ENCODE results near the gene MYL11. TPM values are rescaled to one million over a fixed set of nuclear protein-coding genes. Genes with fewer than 3 reads are reported as not detected.

Gene MYL11
- total RNA-seq, 1 donor from 2014 or later: 921 TPM

DNA sequence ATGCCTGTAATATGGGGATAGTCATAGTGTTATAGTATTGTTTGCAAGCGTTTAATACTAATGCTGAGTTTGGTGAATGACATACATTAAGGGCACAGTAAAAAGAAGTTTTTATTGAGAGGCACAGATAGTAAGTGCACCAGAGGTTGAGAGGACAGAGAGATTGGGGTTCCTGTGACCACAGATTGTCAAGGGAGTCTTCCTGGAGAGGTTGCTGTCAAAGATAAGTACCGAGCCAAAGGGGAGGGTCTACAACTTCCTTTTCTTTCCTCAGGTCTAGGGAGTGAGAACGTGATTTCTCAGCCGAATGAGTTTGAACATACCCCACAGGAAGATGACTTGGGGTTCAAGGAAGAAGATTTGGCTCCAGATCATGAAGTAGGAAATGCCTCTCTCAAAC lies 22.5 kb downstream of the MYL11 start:
- DNase-seq: no peak

DNA sequence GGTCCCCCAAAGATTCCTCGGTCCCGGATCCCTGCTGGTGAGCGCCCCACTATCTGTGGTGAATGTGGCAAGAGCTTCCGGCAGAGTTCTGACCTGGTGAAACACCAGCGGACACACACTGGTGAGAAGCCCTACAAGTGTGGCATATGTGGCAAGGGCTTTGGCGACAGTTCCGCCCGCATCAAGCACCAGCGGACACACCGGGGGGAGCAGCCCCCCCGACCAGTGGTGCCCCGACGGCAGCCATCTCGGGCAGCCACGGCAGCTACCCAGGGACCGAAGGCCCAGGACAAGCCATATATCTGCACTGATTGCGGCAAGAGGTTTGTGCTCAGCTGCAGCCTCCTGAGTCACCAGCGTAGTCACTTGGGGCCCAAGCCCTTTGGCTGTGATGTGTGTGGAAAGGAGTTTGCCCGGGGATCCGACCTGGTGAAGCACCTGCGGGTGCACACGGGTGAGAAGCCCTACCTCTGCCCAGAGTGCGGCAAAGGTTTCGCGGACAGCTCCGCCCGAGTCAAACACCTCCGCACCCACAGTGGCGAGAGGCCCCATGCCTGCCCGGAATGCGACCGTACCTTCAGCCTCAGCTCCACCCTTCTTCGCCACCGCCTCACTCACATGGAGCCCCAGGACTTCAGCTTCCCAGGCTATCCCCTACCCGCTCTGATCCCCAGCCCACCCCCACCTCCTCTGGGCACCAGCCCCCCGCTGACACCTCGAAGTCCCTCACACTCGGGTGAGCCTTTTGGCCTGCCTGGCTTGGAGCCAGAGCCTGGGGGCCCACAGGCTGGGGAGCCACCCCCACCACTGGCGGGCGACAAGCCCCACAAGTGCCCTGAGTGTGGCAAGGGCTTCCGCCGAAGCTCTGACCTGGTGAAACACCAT lies 23.4 kb downstream of the MYL11 start:
- no peak for DNase-seq

DNA sequence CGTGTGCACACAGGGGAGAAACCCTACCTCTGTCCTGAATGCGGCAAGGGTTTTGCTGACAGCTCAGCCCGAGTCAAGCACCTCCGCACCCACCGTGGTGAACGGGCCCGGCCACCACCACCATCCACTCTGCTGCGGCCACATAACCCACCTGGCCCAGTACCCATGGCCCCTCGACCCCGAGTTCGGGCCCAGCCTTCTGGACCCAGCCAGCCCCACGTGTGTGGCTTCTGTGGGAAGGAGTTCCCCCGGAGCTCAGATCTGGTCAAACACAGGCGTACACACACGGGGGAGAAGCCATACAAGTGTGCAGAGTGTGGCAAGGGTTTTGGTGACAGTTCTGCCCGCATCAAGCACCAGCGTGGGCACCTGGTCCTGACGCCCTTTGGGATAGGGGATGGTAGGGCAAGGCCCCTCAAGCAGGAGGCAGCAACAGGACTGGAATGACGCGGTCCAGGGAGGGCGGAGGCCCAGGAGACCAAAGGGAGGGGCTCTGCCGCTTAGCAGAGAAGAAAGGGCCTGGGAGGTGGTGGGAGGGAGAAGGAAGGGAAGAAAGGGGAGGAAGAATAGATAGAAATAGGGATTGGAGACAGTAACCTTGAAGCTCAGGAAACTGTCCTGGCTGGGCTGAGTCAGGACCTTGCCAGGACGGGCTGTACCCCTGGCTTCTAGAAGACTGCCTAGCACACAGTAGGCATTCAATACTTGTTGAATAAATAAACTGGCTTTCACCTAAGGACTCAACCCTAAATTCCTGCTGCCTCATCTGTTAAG lies 24.2 kb downstream of the MYL11 start:
- no peak for DNase-seq

DNA sequence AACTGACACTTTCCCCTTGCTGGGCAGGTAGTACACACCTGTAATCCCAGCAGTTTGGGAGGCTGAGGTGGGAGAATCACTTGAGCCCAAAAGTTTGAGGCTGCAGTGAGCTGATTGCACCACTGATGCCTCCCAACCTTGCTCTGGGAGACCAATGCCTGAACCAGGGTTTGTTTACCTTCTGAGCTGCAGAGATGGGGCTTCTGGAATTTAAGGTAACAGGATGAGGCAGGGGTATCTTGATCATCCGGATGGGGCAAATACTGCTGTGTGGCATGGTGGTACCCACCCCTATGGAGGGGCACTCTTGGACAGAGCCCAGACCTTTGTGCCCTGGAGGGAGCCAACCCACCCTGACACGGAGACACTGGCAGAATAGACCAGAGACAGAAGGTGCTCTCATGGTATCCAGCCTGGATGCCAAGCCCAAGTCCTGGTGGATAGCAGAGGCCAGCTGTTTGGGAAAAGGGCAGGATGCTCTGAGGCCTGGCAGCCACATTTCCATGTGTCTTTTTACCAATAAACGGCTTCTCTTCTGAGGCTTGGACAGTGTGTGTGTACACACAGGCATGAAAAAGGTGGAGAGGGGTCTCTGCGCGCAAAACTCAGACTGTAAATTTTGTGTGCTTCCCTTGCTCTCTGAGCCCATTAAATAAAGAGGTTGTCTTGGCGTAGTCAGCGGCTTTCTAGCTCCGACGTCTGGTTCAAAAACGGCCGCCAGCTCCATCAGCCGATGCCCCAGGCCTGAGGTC lies 25.0 kb downstream of the MYL11 start:
- DNase-seq: no peak

DNA sequence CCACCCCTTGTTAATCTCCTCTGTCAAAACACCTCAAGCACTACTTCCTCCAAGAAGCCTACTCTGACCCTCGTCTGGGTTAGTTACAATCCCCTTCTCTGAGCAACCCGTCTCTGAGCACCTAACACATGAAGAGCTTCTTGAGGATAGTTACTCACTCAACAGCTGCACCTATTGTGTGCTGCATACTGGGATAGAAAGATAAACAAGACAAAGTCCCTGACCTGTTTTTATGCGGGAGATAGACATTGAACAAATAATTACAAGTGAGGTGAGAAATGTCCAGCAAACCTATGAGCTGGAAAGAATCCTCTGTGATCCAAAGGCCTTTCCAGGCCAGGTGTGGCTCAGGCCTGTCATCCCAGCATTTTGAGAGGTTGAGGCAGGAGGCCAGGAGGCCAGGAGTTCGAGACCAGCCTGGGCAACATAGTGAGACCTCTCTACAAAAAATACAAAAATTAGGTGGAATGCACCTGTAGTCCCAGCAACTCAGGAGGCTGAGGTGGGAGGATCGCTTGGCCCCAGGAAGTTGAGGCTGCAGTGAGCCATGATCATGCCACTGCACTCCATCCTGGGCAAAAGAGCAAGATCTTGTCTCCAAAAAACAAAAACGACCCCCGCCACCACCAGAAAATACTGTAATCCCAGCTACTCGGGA lies 27.3 kb downstream of the MYL11 start:
- DNase-seq: no peak

DNA sequence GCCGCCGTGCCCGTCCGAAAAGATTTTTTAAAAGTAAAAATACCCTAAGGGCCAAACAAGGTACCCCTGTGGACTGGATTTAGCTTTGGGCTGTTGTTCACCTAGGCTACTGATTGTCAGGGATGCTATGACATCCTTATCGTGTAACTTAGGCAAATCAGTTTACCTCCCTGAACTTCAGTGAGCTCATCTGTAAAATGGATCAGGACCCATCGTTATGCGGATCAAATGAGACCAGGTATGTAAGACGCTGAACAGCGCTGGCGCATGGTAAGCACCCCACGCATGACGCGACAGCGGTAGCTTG lies 32.1 kb downstream of the MYL11 start:
- DNase-seq: no peak

DNA sequence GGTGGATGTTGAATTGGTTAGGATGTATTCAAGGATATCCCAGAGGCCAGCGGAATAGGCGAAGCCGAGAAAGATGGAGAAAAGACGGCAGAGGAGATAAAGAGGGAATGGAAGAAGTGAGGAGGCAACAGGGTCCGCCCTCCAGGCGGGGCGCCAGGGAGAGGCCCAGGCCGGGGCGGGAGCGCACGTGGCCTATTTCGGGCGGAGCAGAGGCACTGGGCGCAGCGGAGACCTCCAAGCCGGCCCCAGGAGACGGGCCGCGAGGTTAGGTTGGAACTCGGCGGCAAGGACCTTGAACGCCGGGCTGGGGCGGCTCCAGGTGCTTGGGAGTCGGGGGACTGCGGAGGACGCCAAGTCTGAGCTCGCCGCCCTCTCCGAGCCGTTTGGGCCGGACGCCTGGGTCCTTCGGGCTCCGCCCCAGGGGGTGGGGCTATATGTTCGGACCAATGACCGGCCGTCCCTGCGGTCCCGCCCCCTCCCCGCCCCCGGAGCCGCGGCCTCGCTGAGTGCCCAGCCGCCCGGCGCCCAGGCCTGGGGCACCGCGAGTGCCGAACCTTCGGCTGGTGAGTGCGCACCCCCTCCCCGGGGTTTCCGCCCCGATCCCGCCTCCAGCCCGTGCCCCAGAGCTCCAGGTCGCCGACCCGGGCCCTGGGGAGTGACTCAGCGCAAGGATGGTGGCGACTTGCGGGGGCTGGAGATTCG lies 32.7 kb downstream of the MYL11 start, which contains the start of gene ZNF771:
ZNF771 (plus strand) TSS at position 505 of the 702 bp plus-strand sequence. CDS start 448 bp downstream, outside the sequence.
- DNase-seq: peak; percentile 77

DNA sequence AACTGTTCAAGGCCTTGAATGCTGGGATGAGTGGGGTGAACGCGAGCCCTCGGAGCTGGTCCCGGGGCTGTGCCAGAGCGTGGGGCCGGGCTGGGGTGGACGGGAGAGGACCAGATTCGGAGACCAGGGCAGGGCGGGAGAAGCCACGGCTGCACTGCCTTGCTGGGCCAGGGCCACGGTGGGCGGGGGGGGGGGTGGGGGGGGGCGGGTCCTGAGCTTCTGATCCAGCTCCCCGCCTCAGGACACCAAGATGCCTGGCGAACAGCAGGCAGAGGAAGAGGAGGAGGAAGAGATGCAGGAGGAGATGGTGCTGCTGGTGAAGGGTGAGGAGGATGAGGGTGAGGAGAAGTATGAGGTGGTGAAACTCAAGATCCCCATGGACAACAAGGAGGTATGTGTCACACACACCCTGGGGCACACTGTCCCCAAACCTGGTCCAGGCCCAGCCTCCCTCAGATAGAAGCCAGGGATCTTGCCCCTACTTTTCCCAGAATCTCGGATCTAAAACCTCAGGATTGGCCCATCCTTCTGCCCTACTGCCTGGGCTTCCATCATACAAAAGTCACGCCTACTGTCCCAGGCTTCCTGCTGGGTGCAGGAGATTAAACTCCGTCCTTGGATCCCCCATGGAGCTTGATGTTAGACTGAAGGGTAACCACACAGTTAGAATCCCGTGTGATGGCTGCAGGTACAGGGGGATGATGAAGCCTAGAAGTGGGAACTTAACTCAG lies 33.4 kb downstream of the MYL11 start:
- DNase-seq: no peak

DNA sequence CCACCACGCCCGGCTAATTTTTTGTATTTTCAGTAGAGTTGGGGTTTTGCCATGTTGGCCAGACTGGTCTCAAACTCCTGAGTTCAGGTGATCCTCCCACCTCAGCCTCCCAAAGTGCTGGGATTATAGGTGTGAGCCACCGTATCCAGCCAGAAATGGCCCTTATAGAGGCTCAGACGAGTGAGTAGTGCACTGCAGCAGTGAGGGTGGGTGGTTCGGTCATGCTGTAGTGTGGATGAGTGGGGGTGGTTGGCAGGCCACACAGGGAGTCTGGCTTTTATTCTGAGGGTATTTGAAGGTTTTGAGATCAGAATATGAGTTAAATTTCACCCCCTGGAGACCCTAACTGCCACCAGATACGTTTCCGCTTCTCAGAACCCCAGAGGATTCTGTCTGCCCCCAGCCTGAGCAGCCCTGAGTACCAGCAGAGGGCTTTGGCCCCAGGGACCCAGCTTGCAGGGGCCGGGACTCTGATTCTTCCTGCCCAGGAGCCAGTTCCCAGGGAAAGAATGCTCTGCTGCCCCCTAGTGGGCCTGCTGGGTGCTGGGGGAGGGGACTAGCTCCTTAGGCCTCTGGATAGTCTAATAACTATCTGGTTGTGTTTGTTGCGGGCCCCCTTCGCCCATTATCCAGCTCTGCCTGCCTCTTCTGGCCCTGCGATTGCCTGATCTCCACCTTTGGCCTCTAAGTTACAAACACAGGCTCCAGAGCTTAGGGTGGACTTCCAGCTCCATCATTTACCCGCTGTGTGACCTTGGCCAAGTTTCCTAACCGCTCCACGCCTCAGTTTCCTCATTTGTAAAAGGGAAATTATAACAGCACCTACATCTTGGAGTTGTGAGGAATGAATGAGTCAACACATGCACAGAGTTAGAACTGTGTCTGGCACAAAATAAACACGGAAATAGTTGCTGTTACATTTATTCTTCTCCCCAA lies 34.8 kb downstream of the MYL11 start:
- peak; percentile 76 for DNase-seq

DNA sequence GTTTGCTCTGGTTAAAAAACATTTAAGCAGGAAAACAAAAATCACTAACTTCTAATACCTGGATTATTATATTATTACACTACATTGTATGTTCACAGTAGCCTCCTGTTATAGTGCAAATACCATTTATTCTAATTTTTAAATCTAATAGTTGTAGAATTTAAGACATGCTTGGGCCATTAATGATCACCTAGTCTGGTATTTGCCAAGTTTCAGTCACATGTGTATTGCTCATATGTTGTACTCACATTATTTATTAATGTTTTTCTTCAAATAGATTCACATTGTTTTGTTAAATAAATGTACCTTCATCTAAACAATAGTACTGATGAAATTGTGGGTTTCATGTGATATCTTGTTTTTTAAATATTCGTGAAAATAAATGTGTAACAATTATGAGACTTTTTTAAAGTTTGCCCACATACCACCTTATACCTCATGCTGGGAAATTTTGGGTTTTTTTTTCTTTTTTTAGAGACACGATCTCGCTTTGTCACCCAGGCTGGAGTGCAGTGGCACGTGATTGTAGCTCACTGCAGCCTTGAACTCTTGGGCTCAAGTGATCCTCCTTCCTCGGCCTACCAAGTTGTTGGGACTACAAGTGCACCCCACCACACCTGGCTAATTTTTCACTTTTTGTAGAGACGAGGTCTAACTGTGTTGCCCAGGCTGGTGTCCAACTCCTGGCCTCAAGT lies 38.7 kb downstream of the MYL11 start:
- no peak for DNase-seq

DNA sequence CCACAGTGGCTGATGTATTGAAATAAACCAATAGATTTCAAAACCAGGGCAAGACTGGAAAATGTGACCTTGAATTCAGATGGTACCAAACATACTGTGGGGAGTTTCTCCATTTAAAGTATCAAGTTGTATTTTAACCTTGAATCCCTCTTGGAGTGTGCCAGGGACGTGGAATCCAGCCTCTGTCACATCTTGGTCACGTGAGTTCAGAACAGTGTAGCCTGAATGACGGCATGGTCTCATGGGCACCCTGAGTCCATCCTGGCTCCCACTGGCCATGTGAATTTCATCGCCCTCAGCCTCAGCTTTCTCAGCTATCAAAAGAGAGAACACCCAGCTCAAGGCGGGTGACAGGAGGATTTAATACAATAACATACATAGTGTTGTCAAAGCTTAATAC lies 39.6 kb downstream of the MYL11 start:
- no peak for DNase-seq

DNA sequence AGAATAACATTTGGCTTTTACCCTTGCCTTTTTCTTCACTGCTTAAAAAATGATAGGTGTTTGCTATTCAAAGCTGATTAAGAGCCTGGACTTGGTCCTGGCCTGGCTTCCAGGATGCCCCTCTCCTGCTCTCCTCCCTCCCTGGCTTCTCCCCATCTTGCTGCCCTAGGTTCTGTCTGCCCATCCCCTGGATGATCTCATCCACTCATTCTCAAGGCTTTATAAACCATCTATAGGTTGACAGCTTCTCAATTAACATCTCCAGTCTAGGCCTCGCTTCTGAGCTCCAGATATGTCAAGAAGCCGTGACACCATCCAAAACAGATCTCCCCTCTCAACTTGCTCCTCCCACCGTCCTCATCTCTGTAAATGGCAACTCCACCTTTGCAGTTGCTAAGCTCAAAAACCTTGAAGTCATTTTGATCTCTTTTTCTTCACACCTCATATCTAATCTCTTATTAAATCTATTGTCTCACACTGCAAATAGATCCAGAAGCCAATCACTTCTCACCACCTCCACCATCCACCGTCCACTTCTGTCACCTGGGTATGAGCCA lies 41.5 kb downstream of the MYL11 start:
- no peak for DNase-seq

DNA sequence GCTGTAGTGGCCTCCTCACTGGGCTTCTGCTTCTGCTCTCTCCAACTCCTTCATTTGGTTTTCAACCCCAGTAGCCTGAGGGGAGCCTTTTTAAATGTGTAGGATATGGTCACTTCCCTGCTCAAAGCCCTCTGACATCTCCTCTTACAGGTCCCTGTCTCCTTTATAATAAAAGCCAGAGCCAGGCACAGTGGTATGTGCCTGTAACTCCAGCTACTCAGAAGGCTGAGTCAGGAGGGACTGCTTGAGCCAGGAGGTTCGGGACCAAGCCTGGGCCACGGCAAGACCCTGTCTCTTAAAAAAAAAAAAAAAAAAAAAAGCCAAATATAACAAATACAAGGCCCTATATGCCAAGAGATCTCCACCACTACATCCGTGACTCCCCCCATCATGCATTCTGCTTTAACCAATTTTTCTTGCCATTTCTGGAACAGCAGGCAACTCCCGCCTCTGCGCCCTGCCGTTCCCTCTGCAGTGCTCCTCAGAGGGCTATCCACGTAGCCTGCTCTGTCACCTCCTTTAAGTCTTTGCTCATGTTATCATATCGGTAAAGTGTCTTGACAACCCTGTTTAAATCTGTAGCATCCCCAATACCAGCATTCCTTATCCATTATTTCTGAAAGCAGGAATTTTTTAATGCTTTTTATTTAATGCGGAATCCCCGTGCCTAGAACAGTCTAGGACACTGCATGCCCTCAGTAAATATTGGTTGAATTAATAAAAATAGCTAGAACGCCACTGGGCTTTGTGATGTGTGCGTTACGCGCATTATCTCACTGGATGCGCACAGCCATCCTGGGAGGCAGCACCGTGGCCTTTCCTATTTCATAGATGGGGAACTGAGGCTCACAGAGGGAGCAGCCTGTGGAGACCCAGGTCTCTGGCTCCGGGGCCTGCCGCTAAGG lies 42.3 kb downstream of the MYL11 start:
- no peak for DNase-seq

DNA sequence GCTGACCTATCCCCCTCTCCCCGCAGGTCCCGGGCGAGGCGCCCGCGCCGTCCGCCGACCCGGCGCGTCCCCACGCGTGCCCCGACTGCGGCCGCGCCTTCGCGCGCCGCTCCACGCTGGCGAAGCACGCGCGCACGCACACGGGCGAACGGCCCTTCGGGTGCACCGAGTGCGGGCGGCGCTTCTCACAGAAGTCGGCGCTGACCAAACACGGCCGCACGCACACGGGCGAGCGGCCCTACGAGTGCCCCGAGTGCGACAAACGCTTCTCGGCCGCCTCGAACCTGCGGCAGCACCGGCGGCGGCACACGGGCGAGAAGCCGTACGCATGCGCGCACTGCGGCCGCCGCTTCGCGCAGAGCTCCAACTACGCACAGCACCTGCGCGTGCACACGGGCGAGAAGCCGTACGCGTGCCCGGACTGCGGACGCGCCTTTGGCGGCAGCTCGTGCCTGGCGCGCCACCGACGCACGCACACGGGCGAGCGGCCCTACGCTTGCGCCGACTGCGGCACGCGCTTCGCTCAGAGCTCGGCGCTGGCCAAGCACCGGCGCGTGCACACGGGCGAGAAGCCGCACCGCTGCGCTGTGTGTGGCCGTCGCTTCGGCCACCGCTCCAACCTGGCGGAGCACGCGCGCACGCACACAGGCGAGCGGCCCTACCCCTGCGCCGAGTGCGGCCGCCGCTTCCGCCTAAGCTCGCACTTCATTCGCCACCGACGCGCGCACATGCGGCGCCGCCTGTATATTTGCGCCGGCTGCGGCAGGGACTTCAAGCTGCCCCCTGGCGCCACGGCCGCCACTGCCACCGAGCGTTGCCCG lies 43.1 kb downstream of the MYL11 start:
- peak; percentile 75 for DNase-seq

DNA sequence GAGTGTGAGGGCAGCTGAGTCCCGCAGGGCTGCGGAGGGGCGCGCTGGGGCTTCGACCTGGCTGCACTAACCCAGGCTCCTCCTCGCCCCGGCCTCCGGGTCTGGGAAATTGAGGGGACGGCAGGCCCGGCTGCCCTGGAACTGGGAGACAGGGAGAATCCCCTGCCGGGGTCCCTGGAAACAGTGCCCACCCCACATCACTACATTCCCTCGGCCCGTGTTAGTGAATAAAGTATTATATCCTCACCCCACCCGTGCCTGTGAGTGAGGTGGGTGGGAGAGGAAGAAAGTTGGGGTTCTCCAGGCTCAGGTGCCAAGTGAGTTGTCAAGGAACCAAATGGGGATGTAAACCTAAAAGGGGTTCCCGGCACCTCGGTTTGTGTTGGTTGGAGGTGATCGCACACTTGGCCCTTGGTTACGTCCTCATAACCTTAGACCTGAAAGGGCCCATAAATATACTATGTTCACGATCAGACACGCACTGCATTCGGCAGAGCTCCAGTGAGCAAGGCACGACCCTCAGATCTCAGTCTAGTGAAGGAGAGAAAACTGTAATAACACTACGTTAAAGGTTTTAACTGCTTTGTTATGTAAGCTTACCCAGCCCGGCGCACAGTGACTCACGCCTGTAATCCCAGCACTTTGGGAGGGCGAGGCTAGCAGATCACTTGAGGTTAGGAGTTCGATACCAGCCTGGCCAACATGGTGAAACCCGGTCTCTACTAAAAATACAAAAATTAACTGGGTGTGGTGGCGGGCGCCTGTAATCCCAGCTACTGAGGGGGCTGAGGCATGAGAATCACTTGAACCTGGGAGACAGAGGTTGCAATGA lies 44.0 kb downstream of the MYL11 start:
- no peak for DNase-seq

DNA sequence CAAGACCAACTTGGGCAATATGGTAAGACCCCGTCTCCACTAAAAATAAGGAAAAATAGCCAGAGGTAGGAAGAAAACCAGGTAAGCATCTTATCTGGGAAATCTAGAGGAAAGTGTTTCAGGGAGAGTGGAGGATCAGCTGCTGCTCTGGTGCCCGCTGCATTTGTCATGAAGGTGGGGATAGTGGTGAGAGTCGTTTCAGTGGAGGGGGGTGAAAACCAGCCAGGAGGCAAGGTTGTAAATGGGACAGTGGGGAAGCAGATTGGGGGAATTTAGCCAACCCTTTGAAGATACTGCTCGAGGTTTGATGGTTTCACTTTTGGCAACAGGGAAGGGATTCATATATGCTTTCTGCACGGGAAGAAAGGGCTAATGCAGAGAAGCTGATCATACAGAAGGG lies 46.4 kb downstream of the MYL11 start:
- no peak for DNase-seq

Data from skin of body (tissue), 2 donors.